ENCODE results near the gene CD53.
"Not testable (repeated sequence)": the region's sequence is repeated elsewhere in the genome, so short reads cannot be mapped to it uniquely, and the experiment has no call there.

CD53 gene, protein sequence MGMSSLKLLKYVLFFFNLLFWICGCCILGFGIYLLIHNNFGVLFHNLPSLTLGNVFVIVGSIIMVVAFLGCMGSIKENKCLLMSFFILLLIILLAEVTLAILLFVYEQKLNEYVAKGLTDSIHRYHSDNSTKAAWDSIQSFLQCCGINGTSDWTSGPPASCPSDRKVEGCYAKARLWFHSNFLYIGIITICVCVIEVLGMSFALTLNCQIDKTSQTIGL

DNA sequence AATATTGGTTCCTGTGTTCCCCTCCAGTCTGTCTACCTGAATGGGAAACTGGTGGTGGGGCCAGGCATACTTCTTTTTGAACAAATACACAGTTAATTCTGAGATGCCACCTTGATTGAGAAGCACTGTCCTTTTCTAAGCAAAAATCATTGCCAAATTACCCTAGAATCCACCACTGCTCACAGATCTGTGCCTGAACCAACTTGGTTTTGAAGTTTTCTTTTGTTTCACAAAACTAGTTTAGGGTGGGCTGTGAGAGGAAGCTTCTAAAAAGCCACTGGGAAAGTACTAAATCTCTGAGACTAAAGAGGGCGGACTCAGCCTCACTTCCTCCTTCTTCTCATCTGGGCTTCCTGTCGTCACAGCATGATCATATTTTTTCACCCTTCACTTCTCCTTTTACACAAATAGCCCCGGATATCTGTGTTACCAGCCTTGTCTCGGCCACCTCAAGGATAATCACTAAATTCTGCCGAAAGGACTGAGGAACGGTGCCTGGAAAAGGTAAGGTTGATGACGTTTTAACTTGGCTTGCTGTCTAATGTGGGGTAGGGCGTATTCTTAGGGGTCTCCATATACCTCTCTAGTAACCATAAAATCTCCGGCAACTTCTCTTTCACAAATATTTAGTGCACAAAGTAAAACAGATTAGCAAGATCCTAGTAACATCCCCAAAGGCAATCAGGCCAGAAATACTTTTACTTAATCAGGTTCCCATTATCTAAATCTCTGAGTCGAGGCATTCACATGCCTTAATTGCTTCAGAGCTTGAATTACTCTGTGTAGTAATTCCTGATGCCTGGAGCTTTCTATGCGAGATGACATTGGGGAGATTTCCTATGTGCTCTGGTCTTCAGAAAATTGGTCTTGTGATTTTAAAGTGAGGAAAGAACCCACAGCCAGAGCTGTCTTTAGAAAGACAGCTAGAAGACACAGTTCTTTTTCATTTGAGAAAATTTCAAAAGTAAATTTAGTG lies at the start of gene CD53:
TSS of gene CD53 (plus strand) at position 404 of the 976 bp plus-strand sequence. CDS start 18,261 bp downstream, outside the sequence.
- DNase-seq, result no peak

DNA sequence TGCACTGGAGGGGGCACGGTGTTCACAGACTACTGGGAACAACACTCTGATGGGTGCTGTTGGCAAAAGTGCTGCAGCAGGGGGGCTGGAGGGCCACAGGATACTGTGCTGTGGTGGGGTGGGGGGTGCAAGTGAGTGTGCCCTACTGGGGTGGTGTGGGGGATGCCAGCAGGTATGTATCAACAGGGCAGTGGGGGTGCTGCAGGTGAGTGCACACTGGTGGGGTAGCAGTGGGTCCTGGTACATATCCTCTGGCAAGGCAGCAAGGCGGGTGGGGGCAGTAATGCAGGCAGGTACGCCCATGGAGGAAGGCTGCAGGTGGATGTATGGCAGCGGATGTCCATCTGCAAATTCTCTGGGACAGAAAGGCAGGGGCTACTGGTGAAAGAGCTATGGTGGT lies 48.8 kb upstream of the CD53 start:
- no peak for DNase-seq

DNA sequence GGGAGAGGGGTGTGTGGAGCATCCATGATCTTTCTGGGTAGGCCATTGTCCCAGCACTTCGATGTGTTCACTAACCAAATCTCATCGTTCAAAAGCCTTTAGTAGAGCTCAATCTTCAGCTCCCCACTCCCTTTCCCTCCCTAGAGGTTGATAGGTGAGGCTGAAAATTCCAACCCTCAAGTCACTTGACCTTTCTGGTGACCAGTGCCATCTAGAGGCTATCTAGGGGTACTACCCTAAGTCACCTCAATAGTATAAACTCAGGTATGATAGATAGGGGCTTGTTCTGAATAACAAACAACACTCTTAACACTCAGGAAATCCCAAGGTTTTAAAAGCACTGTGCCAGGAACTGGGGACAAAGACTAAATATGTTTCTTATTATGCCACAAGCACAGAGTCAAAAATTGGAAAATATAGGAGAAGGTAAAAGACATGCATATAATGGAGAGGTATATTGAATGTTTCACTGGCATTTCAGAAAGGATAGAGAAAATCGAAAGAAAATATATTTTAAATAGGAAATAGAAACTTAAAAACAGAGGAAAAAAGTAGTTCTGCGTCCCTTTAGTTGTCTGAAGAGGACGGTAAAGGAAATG lies 42.9 kb upstream of the CD53 start:
- DNase-seq, result peak; percentile 2

DNA sequence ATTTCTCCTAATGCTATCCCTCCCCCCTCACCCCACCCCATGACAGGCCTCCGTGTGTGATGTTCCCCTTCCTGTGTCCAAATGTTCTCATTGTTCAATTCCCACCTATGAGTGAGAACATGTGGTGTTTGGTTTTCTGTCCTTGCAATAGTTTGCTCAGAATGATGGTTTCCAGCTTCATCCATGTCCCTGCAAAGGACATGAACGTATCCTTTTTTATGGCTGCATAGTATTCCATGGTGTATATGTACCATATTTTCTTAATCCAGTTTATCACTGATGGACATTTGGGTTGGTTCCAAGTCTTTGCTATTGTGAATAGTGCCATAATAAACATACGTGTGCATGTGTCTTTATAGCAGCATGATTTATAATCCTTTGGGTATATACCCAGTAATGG lies 39.2 kb upstream of the CD53 start:
- DNase-seq, result not testable (repeated sequence)

DNA sequence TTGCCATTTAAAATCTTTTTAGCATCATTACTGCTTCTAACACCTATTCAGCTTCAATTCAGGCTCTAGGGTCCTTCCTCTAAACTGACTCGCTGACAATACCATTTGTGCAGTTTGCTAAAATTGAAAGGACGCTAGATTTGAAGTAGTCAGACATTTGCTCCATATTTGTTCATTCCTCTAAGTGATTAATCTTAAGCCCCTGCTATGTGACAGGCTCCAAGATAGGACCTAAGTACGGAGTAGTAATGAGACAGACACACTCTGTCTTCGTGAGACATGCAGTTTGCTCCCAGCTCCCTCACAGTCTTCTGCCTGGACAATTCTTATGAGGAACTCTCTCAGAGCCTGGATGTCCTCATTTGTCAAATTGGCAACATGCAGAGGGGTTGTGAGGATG lies 26.1 kb upstream of the CD53 start:
- DNase-seq, result no peak

DNA sequence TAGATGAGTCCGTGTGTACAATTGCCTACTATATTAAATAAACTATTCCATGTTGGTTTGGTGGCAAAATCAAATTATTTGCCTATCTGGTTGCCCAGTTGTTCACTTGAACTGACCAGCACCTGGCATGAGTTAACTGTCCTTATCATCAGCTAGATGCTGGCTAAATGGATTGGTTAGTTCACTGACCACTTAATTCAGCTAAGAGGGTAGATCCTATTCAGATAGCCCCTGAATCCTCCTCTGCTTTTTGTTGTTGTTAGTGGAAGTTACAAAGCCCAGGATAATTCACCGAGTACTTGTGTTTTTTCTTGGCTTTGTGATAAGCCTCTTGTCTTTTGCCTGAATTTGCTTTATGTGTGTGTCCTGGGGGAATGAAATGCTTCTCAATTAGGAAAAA lies 22.8 kb upstream of the CD53 start:
- DNase-seq, result no peak

DNA sequence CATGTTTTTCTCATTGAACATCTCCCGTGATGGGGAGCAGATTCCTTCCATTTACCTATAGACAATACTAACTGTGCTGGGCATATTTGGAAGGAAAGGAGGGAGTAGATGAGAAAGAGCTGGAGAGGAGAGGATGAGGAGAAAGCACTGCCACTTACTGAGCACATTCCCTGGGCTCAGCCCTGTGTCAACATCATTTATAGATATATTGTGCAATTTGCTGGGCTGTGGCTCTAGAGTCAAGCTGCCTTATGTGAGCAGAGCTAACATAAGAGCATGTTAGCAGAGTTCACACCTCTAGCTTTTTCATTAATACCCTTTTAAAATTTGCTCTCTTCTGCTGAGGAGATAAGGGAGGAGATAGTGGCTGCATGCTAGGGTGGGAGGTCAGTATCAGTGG lies 22.3 kb upstream of the CD53 start:
- DNase-seq, result no peak

DNA sequence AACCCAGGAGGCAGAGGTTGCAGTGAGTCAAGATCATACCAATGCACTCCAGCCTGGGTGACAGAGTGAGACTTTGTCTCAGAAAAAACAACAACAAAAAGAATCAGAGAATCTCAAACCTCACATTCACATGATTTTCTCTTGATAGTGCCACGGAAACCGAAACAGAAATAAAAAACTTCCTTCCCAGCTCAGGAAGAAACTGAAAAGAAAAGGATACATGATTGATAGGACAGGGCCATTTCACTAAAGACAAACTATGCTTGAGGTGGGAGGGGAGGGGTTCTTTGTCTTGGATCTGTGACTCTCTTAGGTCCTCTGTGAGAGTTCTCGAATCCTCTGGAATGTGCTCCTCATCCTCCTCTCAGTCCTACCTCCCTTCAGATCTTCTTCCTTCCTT lies 19.8 kb upstream of the CD53 start:
- no peak for DNase-seq

DNA sequence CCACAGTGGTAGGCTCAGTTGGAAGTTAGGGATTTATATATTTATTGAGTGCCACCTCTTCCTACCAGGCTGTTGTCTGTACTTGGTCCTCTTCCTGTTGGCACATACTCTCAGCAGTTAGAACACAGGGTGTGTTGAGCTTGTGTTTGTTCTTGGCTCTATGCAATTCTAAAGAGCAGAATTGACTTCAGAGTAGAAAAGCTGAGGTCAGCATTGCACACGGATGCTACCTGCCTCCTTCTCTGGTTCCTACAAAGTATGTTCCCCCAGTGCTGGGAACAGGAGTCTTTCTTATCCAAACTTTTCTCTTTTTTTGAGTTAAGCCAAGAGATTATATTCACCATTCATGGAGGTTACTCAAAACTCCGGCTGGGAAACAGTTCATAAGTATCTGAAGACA lies 16.5 kb upstream of the CD53 start:
- DNase-seq, result no peak

DNA sequence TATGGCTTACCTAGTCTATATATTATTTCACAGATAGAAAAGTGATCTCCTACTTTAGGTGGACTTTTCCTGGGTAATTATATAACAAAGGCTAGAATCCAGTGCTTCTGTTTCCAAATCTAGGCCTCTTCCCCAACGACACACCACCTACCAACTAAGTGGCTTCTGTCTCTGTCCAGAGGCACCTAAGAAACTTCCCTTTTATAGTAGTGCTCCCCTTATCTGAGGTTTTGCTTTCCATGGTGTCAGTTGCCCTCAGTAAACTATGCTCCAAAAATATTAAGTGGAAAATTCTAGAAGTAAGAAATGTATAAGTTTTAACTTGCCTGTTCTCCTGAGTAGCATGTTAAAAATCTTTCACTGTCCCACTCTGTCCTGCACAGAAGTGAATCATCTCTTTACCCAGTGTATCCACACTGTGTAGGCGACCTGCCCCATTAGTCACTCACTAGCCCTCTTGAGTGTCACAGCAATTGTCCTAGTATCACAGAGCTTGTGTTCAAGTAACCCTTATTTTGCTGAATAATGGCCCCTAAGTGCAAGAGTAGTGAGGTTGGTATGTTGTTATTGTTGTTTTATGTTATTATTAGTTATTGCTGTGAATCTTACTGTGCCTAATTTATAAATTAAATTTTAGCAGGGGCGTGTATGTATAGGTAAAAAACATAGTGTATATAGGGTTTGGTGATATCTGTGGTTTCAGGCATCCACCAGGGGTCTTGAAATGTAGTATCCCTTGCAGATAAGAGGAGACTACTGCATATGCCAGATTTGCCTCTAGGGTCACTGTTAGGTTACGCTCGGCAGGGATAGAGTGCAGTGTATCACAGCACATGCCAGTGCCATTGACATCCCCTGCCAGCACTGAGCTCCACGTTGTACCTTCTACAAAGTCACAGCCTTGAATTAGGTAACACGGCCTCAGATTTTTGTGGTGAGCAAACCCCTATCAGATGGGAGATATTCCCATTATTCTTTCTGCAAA lies 14.7 kb upstream of the CD53 start:
- no peak for DNase-seq

DNA sequence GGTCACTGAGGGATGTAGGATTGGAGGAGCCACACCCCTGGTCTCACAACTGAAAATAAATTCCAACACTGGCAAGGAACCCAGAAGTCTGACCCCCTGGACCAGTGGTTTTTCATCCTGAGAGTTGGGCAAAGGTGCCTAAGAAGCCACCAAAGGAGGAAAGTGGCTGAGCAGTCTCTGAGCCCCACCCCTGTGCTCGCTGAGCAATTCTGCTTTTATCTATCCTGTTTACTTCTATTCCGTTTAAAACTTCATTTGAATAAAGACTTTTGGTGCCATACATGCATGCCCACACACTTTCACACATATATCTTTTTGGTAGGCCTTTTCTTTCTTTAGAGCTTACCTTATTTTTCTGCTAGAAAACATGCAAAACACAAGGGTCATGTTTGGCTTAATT lies 13.9 kb upstream of the CD53 start:
- DNase-seq, result no peak

DNA sequence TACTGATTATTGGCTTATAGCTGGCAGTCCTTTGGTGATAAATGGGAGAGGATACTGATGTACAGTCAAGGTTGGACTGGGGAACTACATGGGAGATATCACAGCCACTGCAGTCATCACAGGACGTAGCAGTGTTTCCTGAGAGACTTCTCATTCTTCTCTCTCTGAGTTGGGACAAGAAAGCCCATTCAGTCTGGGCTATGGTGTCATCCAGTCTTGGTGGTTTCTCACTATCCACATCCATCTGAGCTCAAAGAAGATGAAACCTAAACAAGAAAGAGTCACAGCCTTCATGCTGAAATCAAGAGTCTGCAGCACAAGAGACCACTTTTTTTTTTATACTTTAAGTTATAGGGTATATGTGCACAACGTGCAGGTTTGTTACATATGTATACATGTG lies 12.8 kb upstream of the CD53 start:
- no peak for DNase-seq

DNA sequence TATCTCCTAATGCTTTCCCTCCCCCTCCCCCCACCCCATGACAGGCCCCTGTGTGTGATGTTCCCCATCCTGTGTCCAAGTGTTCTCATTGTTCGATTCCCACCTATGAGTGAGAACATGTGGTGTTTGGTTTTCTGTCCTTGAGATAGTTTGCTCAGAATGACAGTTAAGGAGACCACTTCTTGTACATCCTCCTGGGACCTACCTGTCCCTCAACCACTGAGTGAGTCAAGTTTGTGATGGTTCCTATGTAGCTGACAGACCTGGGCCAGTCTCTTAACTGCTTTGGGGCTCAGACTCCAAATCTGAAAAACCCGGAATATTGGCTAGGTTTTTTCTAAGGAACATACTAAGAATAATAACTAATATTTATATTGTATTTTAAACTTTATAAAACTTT lies 12.3 kb upstream of the CD53 start:
- not testable (repeated sequence) for DNase-seq

DNA sequence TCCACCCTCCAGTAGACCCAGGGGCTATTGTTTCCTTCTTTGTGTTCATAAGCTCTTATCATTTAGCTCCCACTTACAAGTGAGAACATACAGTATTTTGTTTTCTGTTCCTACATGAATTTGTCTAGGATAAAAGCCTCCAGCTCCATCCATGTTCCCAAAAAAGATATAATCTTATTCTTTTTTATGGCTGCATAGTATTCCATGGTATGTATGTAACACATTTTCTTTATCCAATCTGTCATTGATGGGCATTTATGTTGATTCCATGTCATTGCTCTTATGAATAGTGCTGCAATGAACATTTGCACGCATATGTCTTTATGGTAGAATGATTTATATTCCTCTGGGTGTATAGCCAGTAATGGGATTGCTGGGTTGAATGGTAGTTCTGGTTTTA lies 11.0 kb upstream of the CD53 start:
- DNase-seq, result not testable (repeated sequence)

DNA sequence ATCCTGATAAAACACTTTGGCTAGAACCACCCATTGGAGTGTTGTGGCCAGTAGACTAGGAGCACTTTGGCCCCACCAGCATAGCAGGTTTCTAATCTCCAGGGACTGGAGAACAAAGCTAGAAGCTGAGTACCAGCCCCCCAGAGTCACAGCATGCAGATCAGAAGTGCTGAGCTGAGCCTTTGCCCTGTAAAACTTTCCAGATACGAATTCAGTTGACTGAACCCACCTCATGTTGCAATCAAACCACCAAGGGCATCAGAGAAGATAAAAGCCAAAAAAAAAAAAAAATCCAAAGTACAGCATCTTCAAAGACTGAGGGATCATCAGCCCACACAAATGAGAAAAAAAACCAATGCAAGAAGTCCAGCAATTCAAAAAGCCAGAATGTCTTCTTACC lies 8.7 kb upstream of the CD53 start:
- DNase-seq, result no peak

DNA sequence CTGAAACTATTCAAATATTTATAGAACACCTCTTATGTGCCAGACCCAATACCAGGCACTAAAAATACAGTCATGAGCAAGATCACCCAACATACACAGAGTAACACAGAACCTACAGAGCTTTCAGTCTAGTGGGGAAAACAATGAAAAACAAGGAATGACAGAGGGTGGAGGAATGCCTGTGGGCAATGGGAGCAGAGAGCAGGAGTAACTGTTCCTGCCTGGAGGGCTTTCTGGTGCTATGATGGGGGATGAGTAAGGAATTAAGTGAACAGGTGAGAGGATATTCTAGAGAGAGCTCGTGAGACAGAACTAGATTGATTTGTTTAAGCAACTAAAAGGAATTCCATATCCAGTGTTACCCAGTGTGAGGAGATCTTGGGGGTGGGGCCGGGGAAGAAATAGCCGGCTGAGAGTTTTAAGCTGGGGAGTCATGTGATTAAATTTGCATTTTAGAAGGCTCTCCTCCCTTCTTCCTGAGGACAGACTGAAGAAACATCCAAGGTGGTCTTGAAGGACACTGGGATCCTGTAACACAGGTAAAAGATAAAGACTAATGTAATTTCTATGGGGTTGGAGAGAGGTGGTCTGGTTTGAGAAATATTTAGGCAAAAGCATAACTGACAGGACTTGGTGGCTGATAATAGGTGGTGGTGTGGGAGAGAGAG lies 2.1 kb upstream of the CD53 start:
- DNase-seq, result no peak

DNA sequence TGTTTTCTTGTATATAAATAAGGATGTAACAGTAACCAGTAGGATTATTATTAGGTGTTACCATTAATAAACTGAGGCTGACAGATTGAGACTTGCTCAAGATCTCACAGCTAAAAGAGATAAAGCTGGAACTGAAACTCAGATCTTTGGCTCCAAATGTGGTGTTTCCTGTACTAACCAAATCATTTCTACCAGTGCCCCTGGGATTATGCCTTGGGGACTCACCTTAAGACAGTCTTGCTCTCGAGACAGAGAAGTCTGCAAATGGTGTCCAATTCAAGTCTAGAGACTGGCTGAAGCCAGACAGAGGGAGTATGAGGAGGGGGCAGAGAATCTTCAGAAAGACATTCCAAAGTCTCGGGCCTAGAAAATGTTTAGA lies 593 bp upstream of the CD53 start:
- DNase-seq, result no peak

DNA sequence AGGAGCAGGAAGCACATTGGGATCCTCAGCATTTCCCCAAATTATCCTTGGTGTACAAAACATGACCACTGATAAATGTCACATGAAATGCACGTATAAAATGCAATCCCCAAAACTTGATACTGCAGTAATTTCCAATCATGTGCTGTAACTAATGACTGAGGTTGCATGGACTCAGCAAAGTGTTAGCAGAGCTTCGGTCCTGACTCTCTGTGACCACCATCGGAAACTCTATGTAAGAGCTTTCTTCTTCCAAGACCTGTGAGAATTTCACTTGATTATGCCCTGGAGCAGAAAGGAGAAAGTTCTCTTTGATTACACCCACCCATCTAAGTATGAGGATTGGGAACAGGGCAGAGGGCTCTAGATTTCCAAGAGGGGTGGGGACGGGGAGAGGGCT lies 908 bp downstream of the CD53 start:
- no peak for DNase-seq

DNA sequence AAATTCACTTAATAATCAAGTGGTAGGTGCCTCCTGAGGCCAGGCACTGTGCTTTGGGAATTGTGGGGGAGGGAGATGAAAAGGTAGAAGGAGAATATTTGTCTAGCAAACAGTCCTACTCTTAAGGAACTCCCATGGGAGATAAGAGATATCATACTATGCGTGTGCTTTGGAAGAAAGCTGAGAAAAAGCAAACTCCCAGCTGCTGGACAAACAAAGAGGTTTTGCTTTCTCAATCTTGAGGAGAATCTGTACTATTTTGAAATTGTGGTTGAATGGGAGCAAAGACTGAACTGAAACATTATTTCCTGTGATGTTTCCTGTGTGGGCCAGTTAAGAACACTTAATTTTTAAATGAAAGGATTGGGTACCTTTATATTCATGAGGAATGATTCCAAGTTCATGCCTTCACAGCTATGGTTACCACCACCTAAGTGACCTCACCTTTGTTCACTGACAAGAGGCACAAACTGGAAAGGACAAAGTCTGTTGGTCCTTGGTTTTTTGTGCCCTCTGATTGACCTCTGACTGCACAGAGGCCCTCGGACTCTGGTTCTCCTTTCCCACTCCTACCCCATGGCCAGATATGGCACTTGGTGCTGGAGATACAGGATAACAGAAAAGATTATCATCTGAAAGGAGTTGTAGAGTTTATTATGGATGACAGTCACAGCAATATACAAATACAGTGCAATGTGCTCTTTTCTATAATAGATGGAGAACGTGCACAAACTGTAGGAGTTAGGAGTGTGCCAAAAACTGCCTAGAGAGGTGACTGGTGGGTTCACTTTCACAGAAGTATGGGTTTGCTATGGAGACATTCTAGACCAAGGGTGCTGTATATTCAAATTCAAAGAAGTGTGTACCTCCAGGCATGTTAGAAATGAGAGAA lies 1.6 kb downstream of the CD53 start:
- no peak for DNase-seq

DNA sequence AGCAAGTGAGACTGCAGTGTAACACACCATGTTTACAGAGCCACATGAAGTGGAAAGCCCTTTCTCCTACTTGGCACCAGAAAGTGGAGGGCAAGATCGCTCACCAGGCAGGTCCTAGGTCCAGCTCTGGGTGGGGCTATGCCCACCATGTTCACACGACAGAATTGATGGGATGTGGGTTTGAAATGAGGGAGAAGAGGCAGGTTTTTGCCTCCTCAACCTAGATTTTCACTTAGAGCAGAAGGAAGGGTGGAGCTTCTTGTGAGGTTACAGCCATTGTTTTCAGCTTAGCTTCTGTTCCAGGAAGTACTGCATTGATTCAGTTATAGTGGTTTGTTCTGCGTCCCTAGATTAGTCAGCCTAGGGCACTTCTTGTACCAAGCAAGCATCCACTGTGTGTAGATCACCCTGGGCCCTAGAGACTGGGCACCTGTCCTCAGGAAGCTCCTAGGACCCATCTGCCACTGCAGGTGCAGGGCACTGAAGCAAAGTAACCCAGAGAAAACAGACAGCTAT lies 2.3 kb downstream of the CD53 start:
- DNase-seq, result no peak

Measured in fibroblast of skin of right quadriceps (primary cell).